Vagina (tissue), 2 donors: ENCODE data around the gene DBN1.

Experiments used
- POLR2A ChIP-seq, 2 donors: fragments of 450-650 bp; IDR thresholded peaks; one replicate each; pipeline ENCODE4 v1.6.1; 2017; ENCODE audit warnings: antibody characterized with exemption in 2 of 2, mild to moderate bottlenecking in 2 of 2, moderate library complexity in 2 of 2
- POLR2AphosphoS5 ChIP-seq, 2 donors: sonication (generic); formaldehyde crosslinking; IDR thresholded peaks; one replicate each; pipeline ENCODE4 v1.9.0; 2017; ENCODE audit warnings: antibody characterized with exemption in 2 of 2, mild to moderate bottlenecking in 2 of 2, low read depth in 1 of 2; ENCODE audit not compliant: insufficient read depth in 1 of 2
- TF ChIP-seq, protein P1 (sequence below), 3 experiments: fragments of 450-650 bp in 2 of 3; fragments of 200-600 bp in 1 of 3; sonication (generic) in 1 of 3; IDR thresholded peaks; one replicate each; pipeline ENCODE4 v1.5.1; 2017 to 2019; ENCODE audit warnings: antibody characterized with exemption in 3 of 3, mild to moderate bottlenecking in 2 of 3, moderate library complexity in 2 of 3

DNA sequence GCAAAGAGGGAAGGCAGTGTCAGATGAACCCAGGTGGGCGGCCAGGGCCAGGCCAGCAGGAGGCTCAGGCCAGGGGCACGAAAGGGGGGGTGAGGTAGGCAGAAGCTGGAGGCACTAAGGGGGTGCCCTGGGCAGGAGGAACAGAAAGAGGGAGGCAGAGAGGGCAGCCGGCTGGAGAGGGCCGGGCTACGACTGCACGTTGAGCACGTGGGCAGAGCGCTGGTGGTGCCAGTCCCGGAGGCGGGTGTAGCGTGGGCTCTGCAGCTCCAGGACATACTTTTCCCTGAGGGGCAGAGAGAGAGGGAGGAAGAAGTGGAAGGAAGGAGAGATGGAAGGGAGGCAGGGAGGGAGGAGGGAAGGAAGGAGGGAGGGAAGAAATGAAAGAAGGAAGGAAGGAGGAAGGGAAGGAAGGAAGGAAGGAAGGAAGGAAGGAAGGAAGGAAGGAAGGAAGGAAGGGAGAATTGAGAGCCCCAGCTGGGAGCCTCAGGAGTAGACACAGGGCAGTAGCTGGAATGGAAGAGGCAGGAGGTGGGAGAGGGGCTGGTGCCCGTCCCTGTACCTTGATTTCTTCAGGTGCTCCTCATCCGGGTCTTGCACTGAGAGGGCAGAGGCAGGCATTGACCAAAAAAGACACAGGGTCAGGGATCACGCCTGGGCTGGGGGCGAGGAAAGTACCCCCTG lies 17.0 kb upstream of the DBN1 start:
- TF ChIP-seq, protein P1, sequence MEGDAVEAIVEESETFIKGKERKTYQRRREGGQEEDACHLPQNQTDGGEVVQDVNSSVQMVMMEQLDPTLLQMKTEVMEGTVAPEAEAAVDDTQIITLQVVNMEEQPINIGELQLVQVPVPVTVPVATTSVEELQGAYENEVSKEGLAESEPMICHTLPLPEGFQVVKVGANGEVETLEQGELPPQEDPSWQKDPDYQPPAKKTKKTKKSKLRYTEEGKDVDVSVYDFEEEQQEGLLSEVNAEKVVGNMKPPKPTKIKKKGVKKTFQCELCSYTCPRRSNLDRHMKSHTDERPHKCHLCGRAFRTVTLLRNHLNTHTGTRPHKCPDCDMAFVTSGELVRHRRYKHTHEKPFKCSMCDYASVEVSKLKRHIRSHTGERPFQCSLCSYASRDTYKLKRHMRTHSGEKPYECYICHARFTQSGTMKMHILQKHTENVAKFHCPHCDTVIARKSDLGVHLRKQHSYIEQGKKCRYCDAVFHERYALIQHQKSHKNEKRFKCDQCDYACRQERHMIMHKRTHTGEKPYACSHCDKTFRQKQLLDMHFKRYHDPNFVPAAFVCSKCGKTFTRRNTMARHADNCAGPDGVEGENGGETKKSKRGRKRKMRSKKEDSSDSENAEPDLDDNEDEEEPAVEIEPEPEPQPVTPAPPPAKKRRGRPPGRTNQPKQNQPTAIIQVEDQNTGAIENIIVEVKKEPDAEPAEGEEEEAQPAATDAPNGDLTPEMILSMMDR (IDR thresholded peaks at IDR 0.05), result no peak
- TF ChIP-seq POLR2A (IDR thresholded peaks at IDR 0.05), result no peak
- TF ChIP-seq POLR2AphosphoS5 (IDR thresholded peaks at IDR 0.05; ENCODE audit: insufficient read depth in 1 of 2, low read depth in 1 of 2), result no peak
